ENCODE results near the gene SLC26A8. TPM values are rescaled to one million over a fixed set of nuclear protein-coding genes. Genes with fewer than 3 reads are reported as not detected.

Gene SLC26A8
- total RNA-seq, 1 donor from 2014 or later: not detected

- Histone ChIP-seq H3K4me2 (ENCODE audit: low read length) (no peak overlapping the region), H3K9me3 (ENCODE audit: insufficient read depth, low read depth, low read length) (no peaks in the 10 kb centered on the region), H3K4me3 (ENCODE audit: insufficient read depth, low read depth, low read length) (no peak overlapping the region), H3K9ac (ENCODE audit: low read length) (no peak overlapping the region), H3K79me2 (ENCODE audit: insufficient read depth, low read length) (peaks cover 43% of the 10 kb centered on the region), H3K36me3 (ENCODE audit: insufficient read depth, low read length) (peaks cover 19% of the 10 kb centered on the region), H4K20me1 (ENCODE audit: insufficient read depth, low read length) (peaks cover 58% of the 10 kb centered on the region), H2AFZ (ENCODE audit: low read depth, low read length) (no peak overlapping the region), H3K27ac (ENCODE audit: low read depth, low read length) (no peak overlapping the region), H3K27me3 (ENCODE audit: insufficient read depth, low read length) (no peaks in the 10 kb centered on the region), H3K4me1 (ENCODE audit: insufficient read depth, low read length) (no peaks in the 10 kb centered on the region)
- no peak for DNase-seq (ENCODE audit: low read depth)
- Mint-ChIP-seq H3K36me3 (ENCODE audit: low read depth, unreplicated experiment) (peaks cover 16% of the 10 kb centered on the region), H3K27ac (ENCODE audit: unreplicated experiment) (no peak overlapping the region), H3K4me3 (ENCODE audit: unreplicated experiment) (no peak overlapping the region), H3K9me3 (ENCODE audit: unreplicated experiment) (no peaks in the 10 kb centered on the region), H3K27me3 (ENCODE audit: low read depth, unreplicated experiment) (no peaks in the 10 kb centered on the region), H3K4me1 (ENCODE audit: low read depth, unreplicated experiment) (no peaks in the 10 kb centered on the region)
- no peak for TF ChIP-seq CTCF (IDR thresholded peaks at IDR 0.05; ENCODE audit: insufficient read depth, low read depth, low read length)
- TF ChIP-seq EZH2 (IDR thresholded peaks at IDR 0.05; ENCODE audit: insufficient read depth, low read length): no peak
- no peak for FAIRE-seq
These were observed 31.7 kb upstream of the SLC26A8 start for GRCh38 chr6:36056178-36056577.

DNA sequence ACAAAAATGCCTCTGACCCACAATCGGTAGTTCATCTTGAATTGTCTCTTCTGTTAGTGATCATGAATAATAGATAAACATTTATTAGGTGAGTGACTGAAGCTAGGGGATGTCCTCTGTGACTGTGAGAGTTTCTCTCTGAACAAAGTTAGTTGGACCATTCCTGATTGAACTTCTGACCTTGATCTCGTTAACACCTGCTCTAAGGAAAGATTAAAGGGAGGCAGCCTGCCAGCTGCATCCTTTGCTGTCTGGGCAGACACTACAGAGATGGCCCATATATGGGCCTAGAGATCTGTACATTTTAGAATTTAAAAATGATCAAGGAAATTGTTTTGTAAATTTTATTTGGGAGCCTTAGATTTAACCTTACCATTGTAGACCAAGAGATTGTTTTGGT, 30.5 kb upstream of the SLC26A8 start:
- H3K27me3 Mint-ChIP-seq (ENCODE audit: low read depth, unreplicated experiment): no peaks in the 10 kb centered on the region
- H4K20me1 ChIP-seq (ENCODE audit: insufficient read depth, low read length): peaks cover 62% of the 10 kb centered on the region
- H3K4me3 ChIP-seq (ENCODE audit: insufficient read depth, low read depth, low read length): no peak overlapping the region
- no peak overlapping the region for H3K4me2 ChIP-seq (ENCODE audit: low read length)
- TF ChIP-seq CTCF (IDR thresholded peaks at IDR 0.05; ENCODE audit: insufficient read depth, low read depth, low read length) (no peak), EZH2 (IDR thresholded peaks at IDR 0.05; ENCODE audit: insufficient read depth, low read length) (no peak)
- peaks cover 11% of the 10 kb centered on the region for H3K36me3 ChIP-seq (ENCODE audit: insufficient read depth, low read length)
- H3K27ac Mint-ChIP-seq (ENCODE audit: unreplicated experiment): no peak overlapping the region
- H3K4me3 Mint-ChIP-seq (ENCODE audit: unreplicated experiment): no peak overlapping the region
- H3K36me3 Mint-ChIP-seq (ENCODE audit: low read depth, unreplicated experiment): peaks cover 7% of the 10 kb centered on the region
- H3K27me3 ChIP-seq (ENCODE audit: insufficient read depth, low read length): no peaks in the 10 kb centered on the region
- no peak overlapping the region for H2AFZ ChIP-seq (ENCODE audit: low read depth, low read length)
- no peaks in the 10 kb centered on the region for H3K9me3 Mint-ChIP-seq (ENCODE audit: unreplicated experiment)
- H3K4me1 Mint-ChIP-seq (ENCODE audit: low read depth, unreplicated experiment): no peaks in the 10 kb centered on the region
- no peak for FAIRE-seq
- no peaks in the 10 kb centered on the region for H3K9me3 ChIP-seq (ENCODE audit: insufficient read depth, low read depth, low read length)
- H3K79me2 ChIP-seq (ENCODE audit: insufficient read depth, low read length): peaks cover 55% of the 10 kb centered on the region
- H3K27ac ChIP-seq (ENCODE audit: low read depth, low read length): no peak overlapping the region
- no peak overlapping the region for H3K9ac ChIP-seq (ENCODE audit: low read length)
- DNase-seq (ENCODE audit: low read depth): no peak
- no peaks in the 10 kb centered on the region for H3K4me1 ChIP-seq (ENCODE audit: insufficient read depth, low read length)

GRCh38 chr6:36054415-36054814, 30.0 kb upstream of the SLC26A8 start:
- Histone ChIP-seq H4K20me1 (ENCODE audit: insufficient read depth, low read length) (peaks cover 63% of the 10 kb centered on the region), H2AFZ (ENCODE audit: low read depth, low read length) (no peak overlapping the region), H3K36me3 (ENCODE audit: insufficient read depth, low read length) (peaks cover 8% of the 10 kb centered on the region), H3K9ac (ENCODE audit: low read length) (no peak overlapping the region), H3K4me2 (ENCODE audit: low read length) (no peak overlapping the region), H3K9me3 (ENCODE audit: insufficient read depth, low read depth, low read length) (no peaks in the 10 kb centered on the region), H3K79me2 (ENCODE audit: insufficient read depth, low read length) (peaks cover 61% of the 10 kb centered on the region), H3K4me1 (ENCODE audit: insufficient read depth, low read length) (no peaks in the 10 kb centered on the region), H3K27me3 (ENCODE audit: insufficient read depth, low read length) (no peaks in the 10 kb centered on the region), H3K27ac (ENCODE audit: low read depth, low read length) (no peak overlapping the region), H3K4me3 (ENCODE audit: insufficient read depth, low read depth, low read length) (no peak overlapping the region)
- Mint-ChIP-seq H3K9me3 (ENCODE audit: unreplicated experiment) (no peaks in the 10 kb centered on the region), H3K27ac (ENCODE audit: unreplicated experiment) (no peak overlapping the region), H3K27me3 (ENCODE audit: low read depth, unreplicated experiment) (no peaks in the 10 kb centered on the region), H3K4me1 (ENCODE audit: low read depth, unreplicated experiment) (no peaks in the 10 kb centered on the region), H3K36me3 (ENCODE audit: low read depth, unreplicated experiment) (peaks cover 1% of the 10 kb centered on the region), H3K4me3 (ENCODE audit: unreplicated experiment) (no peak overlapping the region)
- DNase-seq (ENCODE audit: low read depth) (no peak), FAIRE-seq (no peak)
- TF ChIP-seq EZH2 (IDR thresholded peaks at IDR 0.05; ENCODE audit: insufficient read depth, low read length): no peak
- TF ChIP-seq CTCF (IDR thresholded peaks at IDR 0.05; ENCODE audit: insufficient read depth, low read depth, low read length): no peak
